Stomach (tissue), 4 donors: Measurements from ENCODE around the gene ZNF384.

Experiments
- CTCF ChIP-seq, 7 experiments: fragments of 450-650 bp in 4 of 7; fragments of 200-600 bp in 3 of 7; sonication (generic) in 3 of 7; IDR thresholded peaks; one replicate each; pipeline ENCODE4 v1.5.1; 2016 to 2019; ENCODE audit warnings: antibody characterized with exemption in 7 of 7, control low read depth in 2 of 7, mild to moderate bottlenecking in 1 of 7
- POLR2A ChIP-seq, 4 donors: fragments of 450-650 bp; IDR thresholded peaks; one replicate each; pipeline ENCODE4 v1.6.1; 2016; ENCODE audit warnings: antibody characterized with exemption in 4 of 4, control low read depth in 2 of 4, mild to moderate bottlenecking in 1 of 4, moderate library complexity in 1 of 4

- TF ChIP-seq CTCF (IDR thresholded peaks at IDR 0.05) = no peak
- TF ChIP-seq POLR2A (IDR thresholded peaks at IDR 0.05) = no peak
Observed at GRCh38 chr12:6693832-6694355, 4.7 kb upstream of the ZNF384 start.
